Naive B cell (primary cell): ENCODE results near the gene FTO. TPM values are rescaled to one million over a fixed set of nuclear protein-coding genes. Genes with fewer than 3 reads are reported as not detected.

Experiments used
- ATAC-seq, 2 donors: fragments of 150-1000 bp; cut with Tn5 transposase; 2 replicates each; pipeline ENCODE4 v1.10.0; 2021; ENCODE audit warnings: low read depth in 2 of 2, mild to moderate bottlenecking in 2 of 2, moderate library complexity in 2 of 2
- DNase-seq: peaks from one replicate; pipeline ENCODE4 v3.0.0; 2022
- H3K27ac Mint-ChIP-seq, 6 donors: one replicate each; pipeline ENCODE4 v1.8.0; 2020 to 2022; ENCODE audit warnings: mild to moderate bottlenecking in 6 of 6, mixed read lengths in 6 of 6, moderate library complexity in 5 of 6, inconsistent platforms in 2 of 6
- H3K27me3 Mint-ChIP-seq, 3 donors: one replicate each; pipeline ENCODE4 v1.8.0; 2021 to 2022; ENCODE audit warnings: mixed read lengths in 3 of 3, mild to moderate bottlenecking in 1 of 3
- H3K36me3 Mint-ChIP-seq, 2 donors: one replicate each; pipeline ENCODE4 v1.8.0; 2020 to 2022; ENCODE audit warnings: mixed read lengths in 2 of 2, inconsistent platforms in 1 of 2, mild to moderate bottlenecking in 1 of 2
- H3K4me1 Mint-ChIP-seq, 3 donors: one replicate each; pipeline ENCODE4 v1.8.0; 2020 to 2022; ENCODE audit warnings: mixed read lengths in 3 of 3, inconsistent platforms in 1 of 3, mild to moderate bottlenecking in 1 of 3, moderate library complexity in 1 of 3
- H3K4me3 Mint-ChIP-seq, 8 donors: one replicate each; pipeline ENCODE4 v1.8.0; 2020 to 2022; ENCODE audit warnings: mild to moderate bottlenecking in 8 of 8, mixed read lengths in 8 of 8, moderate library complexity in 8 of 8, inconsistent platforms in 2 of 8
- H3K9me3 Mint-ChIP-seq, 7 donors: one replicate each; pipeline ENCODE4 v1.8.0; 2020 to 2022; ENCODE audit warnings: mixed read lengths in 7 of 7, mild to moderate bottlenecking in 5 of 7, inconsistent platforms in 2 of 7, moderate library complexity in 1 of 7
- polyA plus RNA-seq, 6 donors: library from polyadenylated mRNA; unstranded; fragments of 300-500 nt; fragmentation: Illumina TruSeq; gene quantifications; one replicate each; pipeline ENCODE4 v1.2.3, GENCODE V29; 2021; ENCODE audit warnings: low read depth in 6 of 6

The FTO gene
- polyA plus RNA-seq, 6 donors from 2014 or later: 64.7 to 89.0 (median 79.6) TPM

GRCh38 chr16:53947642-53948041 lies 243.7 kb downstream of the FTO start:
- H3K9me3 Mint-ChIP-seq: no peaks in the 10 kb centered on the region
- ATAC-seq (no peak), DNase-seq (no peak)
- H3K27ac Mint-ChIP-seq: peak overlapping the region in 3 of 6 donors; percentile 52 to 95 (median 87)
- H3K4me3 Mint-ChIP-seq: no peak overlapping the region
- no peaks in the 10 kb centered on the region for H3K27me3 Mint-ChIP-seq
- no peaks in the 10 kb centered on the region for H3K36me3 Mint-ChIP-seq
- H3K4me1 Mint-ChIP-seq: peaks cover 22 to 32% (median 28%) of the 10 kb centered on the region in 3 donors

GRCh38 chr16:53948326-53948725 lies 244.4 kb downstream of the FTO start:
- no peaks in the 10 kb centered on the region for H3K9me3 Mint-ChIP-seq
- ATAC-seq (no peak), DNase-seq (no peak)
- H3K27ac Mint-ChIP-seq: peak overlapping the region in 5 of 6 donors; percentile 2 to 87 (median 31)
- H3K4me3 Mint-ChIP-seq: no peak overlapping the region
- H3K4me1 Mint-ChIP-seq: peaks cover 24 to 32% (median 31%) of the 10 kb centered on the region in 3 donors
- no peaks in the 10 kb centered on the region for H3K27me3 Mint-ChIP-seq
- H3K36me3 Mint-ChIP-seq: no peaks in the 10 kb centered on the region

GRCh38 chr16:53948734-53949430 lies 244.9 kb downstream of the FTO start:
- DNase-seq (no peak), ATAC-seq (no peak)
- H3K27ac Mint-ChIP-seq: peak overlapping the region in 4 of 6 donors; percentile 55 to 87 (median 85)
- H3K36me3 Mint-ChIP-seq: no peaks in the 10 kb centered on the region
- no peaks in the 10 kb centered on the region for H3K27me3 Mint-ChIP-seq
- no peaks in the 10 kb centered on the region for H3K9me3 Mint-ChIP-seq
- peaks cover 24 to 32% (median 32%) of the 10 kb centered on the region in 3 donors for H3K4me1 Mint-ChIP-seq
- H3K4me3 Mint-ChIP-seq: peak overlapping the region in 2 of 8 donors; percentile 70 to 74

- peak overlapping the region in 7 of 8 donors; percentile 30 to 85 (median 66) for H3K4me3 Mint-ChIP-seq
- peak overlapping the region; percentile 55 to 93 (median 87) for H3K27ac Mint-ChIP-seq
- H3K36me3 Mint-ChIP-seq: no peaks in the 10 kb centered on the region
- DNase-seq: peak; percentile 21
- no peaks in the 10 kb centered on the region for H3K27me3 Mint-ChIP-seq
- peak; percentile 83 to 85 for ATAC-seq
- no peaks in the 10 kb centered on the region for H3K9me3 Mint-ChIP-seq
- peaks cover 24 to 40% (median 38%) of the 10 kb centered on the region in 3 donors for H3K4me1 Mint-ChIP-seq
Measured at GRCh38 chr16:53949715-53950410, 245.9 kb downstream of the FTO start.

GRCh38 chr16:53950677-53951076 lies 246.7 kb downstream of the FTO start:
- Mint-ChIP-seq H3K36me3 (peaks cover 0 to 7% of the 10 kb centered on the region in 2 donors), H3K4me1 (peaks cover 24 to 44% (median 40%) of the 10 kb centered on the region in 3 donors), H3K9me3 (no peaks in the 10 kb centered on the region), H3K27ac (peak overlapping the region in 2 of 6 donors; percentile 87 to 93), H3K27me3 (no peaks in the 10 kb centered on the region), H3K4me3 (no peak overlapping the region)
- DNase-seq: no peak
- ATAC-seq: no peak

GRCh38 chr16:53952215-53953208 lies 248.6 kb downstream of the FTO start:
- Mint-ChIP-seq H3K27me3 (no peaks in the 10 kb centered on the region), H3K36me3 (peaks cover 5 to 7% of the 10 kb centered on the region in 2 donors), H3K4me3 (peak overlapping the region in 3 of 8 donors; percentile 24 to 33 (median 29)), H3K9me3 (no peaks in the 10 kb centered on the region), H3K27ac (peak overlapping the region in 4 of 6 donors; percentile 9 to 59 (median 30)), H3K4me1 (peaks cover 24 to 43% (median 36%) of the 10 kb centered on the region in 3 donors)
- DNase-seq (no peak), ATAC-seq (peak; percentile 41 to 52)

GRCh38 chr16:53953336-53953735 lies 249.4 kb downstream of the FTO start:
- no peaks in the 10 kb centered on the region for H3K27me3 Mint-ChIP-seq
- no peaks in the 10 kb centered on the region for H3K9me3 Mint-ChIP-seq
- ATAC-seq: no peak
- peak overlapping the region in 1 of 6 donors; percentile 59 for H3K27ac Mint-ChIP-seq
- peaks cover 24 to 36% (median 35%) of the 10 kb centered on the region in 3 donors for H3K4me1 Mint-ChIP-seq
- no peak for DNase-seq
- peaks cover 5 to 7% of the 10 kb centered on the region in 2 donors for H3K36me3 Mint-ChIP-seq
- H3K4me3 Mint-ChIP-seq: no peak overlapping the region

- H3K4me1 Mint-ChIP-seq: peaks cover 14 to 21% (median 20%) of the 10 kb centered on the region in 3 donors
- H3K27me3 Mint-ChIP-seq: no peaks in the 10 kb centered on the region
- H3K36me3 Mint-ChIP-seq: peaks cover 5 to 7% of the 10 kb centered on the region in 2 donors
Measured at GRCh38 chr16:53955221-53955875, 251.4 kb downstream of the FTO start.

GRCh38 chr16:53958341-53958880 lies 254.5 kb downstream of the FTO start:
- peak overlapping the region in 2 of 6 donors; percentile 28 to 42 for H3K27ac Mint-ChIP-seq
- no peak for DNase-seq
- no peak for ATAC-seq
- H3K27me3 Mint-ChIP-seq: no peaks in the 10 kb centered on the region
- peaks cover 0 to 15% (median 9%) of the 10 kb centered on the region in 3 donors for H3K4me1 Mint-ChIP-seq
- H3K9me3 Mint-ChIP-seq: no peaks in the 10 kb centered on the region
- H3K36me3 Mint-ChIP-seq: peaks cover 7 to 10% of the 10 kb centered on the region in 2 donors
- no peak overlapping the region for H3K4me3 Mint-ChIP-seq

More at GRCh38 chr16:53955221-53955875, 251.4 kb downstream of the FTO start:
- ATAC-seq (no peak), DNase-seq (no peak)
- no peak overlapping the region for H3K4me3 Mint-ChIP-seq
- H3K27ac Mint-ChIP-seq: peak overlapping the region in 1 of 6 donors; percentile 90
- no peaks in the 10 kb centered on the region for H3K9me3 Mint-ChIP-seq

- Mint-ChIP-seq H3K27ac (peak overlapping the region in 1 of 6 donors; percentile 37), H3K27me3 (no peaks in the 10 kb centered on the region), H3K4me3 (no peak overlapping the region), H3K9me3 (no peaks in the 10 kb centered on the region), H3K36me3 (peaks cover 4 to 10% of the 10 kb centered on the region in 2 donors), H3K4me1 (peaks cover 0 to 8% (median 0%) of the 10 kb centered on the region in 3 donors)
- DNase-seq: no peak
- ATAC-seq: no peak
Measured at GRCh38 chr16:53960050-53960812, 256.3 kb downstream of the FTO start.

- Mint-ChIP-seq H3K36me3 (peaks cover 4 to 9% of the 10 kb centered on the region in 2 donors), H3K9me3 (no peaks in the 10 kb centered on the region), H3K27ac (no peak overlapping the region), H3K27me3 (no peaks in the 10 kb centered on the region), H3K4me1 (peaks cover 0 to 4% (median 0%) of the 10 kb centered on the region in 3 donors), H3K4me3 (peak overlapping the region in 1 of 8 donors; percentile 48)
- ATAC-seq (no peak), DNase-seq (no peak)
Measured at GRCh38 chr16:53960954-53961616, 257.1 kb downstream of the FTO start.
